OCI-LY7 (cell line): ENCODE measurements around the gene LCMT2. TPM values are rescaled to one million over a fixed set of nuclear protein-coding genes. Genes with fewer than 3 reads are reported as not detected.

Source experiments
- BruUV-seq: library from RNA; stranded (reverse); fragments of 400-500 nt; replicated peaks from 2 replicates; lab custom pipeline; 2021; lab: Mats Ljungman, UMichigan
- CTCF ChIA-PET: fragments of 300-600 bp; sonication (Branson Sonifier 250); formaldehyde crosslinking; loops from one replicate; lab custom pipeline; 2022; ENCODE audit warnings: antibody characterized with exemption; ENCODE audit not compliant: unreplicated experiment; lab: Charles Lee
- POLR2A ChIA-PET: fragments of 300-600 bp; sonication (Branson Sonifier 250); formaldehyde crosslinking; loops from one replicate; lab custom pipeline; 2022; ENCODE audit warnings: antibody characterized with exemption; lab: Charles Lee
- DNase-seq: peaks from one replicate; pipeline ENCODE4 v3.0.0-alpha.2; 2015; ENCODE audit warnings: low spot score
- H2AFZ ChIP-seq: fragments of 200-600 bp; sonication (generic), shearing (Covaris generic); 2 replicates; pipeline ENCODE4 v1.6.1; 2014; ENCODE audit warnings: mild to moderate bottlenecking, antibody characterized with exemption, low read length, moderate library complexity
- H3K27ac ChIP-seq: fragments of 200-600 bp; sonication (generic); 2 replicates; pipeline ENCODE4 v1.5.1; 2014; ENCODE audit warnings: mixed run types, low read depth, mild to moderate bottlenecking, moderate library complexity, low read length, inconsistent platforms; ENCODE audit not compliant: poor library complexity, severe bottlenecking
- H3K36me3 ChIP-seq: fragments of 200-600 bp; sonication (generic); 2 replicates; pipeline ENCODE4 v1.6.1; 2014; ENCODE audit warnings: mild to moderate bottlenecking, antibody characterized with exemption, low read length, moderate library complexity, mixed read lengths; ENCODE audit not compliant: insufficient read depth
- H3K4me1 ChIP-seq: fragments of 200-600 bp; sonication (generic); 2 replicates; pipeline ENCODE4 v1.5.1; 2014; ENCODE audit warnings: mild to moderate bottlenecking, low read length; ENCODE audit not compliant: insufficient read depth, poor library complexity, severe bottlenecking
- H3K4me2 ChIP-seq: fragments of 200-600 bp; sonication (generic); 2 replicates; pipeline ENCODE4 v1.6.1; 2014; ENCODE audit warnings: mild to moderate bottlenecking, low read length
- H3K4me3 ChIP-seq: fragments of 200-600 bp; sonication (generic); 2 replicates; pipeline ENCODE4 v1.5.1; 2014; ENCODE audit warnings: mild to moderate bottlenecking, low read depth, low read length; ENCODE audit not compliant: poor library complexity, severe bottlenecking
- H3K79me2 ChIP-seq: fragments of 200-600 bp; sonication (generic); 2 replicates; pipeline ENCODE4 v1.6.1; 2016; ENCODE audit warnings: low read depth, mild to moderate bottlenecking, low read length, moderate library complexity, mixed read lengths; ENCODE audit not compliant: insufficient read depth
- H3K9me2 ChIP-seq: fragments of 200-600 bp; sonication (generic); 2 replicates; pipeline ENCODE4 v1.6.1; 2016; ENCODE audit warnings: mild to moderate bottlenecking, low read length, mixed read lengths; ENCODE audit not compliant: insufficient read depth
- H3K9me3 ChIP-seq: fragments of 200-600 bp; sonication (generic); 2 replicates; pipeline ENCODE4 v1.6.1; 2014; ENCODE audit warnings: mild to moderate bottlenecking, mixed run types, low read length, mixed read lengths
- H4K20me1 ChIP-seq: fragments of 200-600 bp; sonication (generic); 2 replicates; pipeline ENCODE4 v1.6.1; 2014; ENCODE audit warnings: mild to moderate bottlenecking, antibody characterized with exemption, low read length, moderate library complexity, mixed read lengths; ENCODE audit not compliant: insufficient read depth
- EZH2phosphoT487 ChIP-seq: fragments of 200-600 bp; sonication (generic); IDR thresholded peaks from 2 replicates; pipeline ENCODE4 v1.6.1; 2018; ENCODE audit warnings: low read depth, borderline replicate concordance, mild to moderate bottlenecking, mixed run types, antibody characterized with exemption, low read length, moderate library complexity, mixed read lengths
- intact Hi-C: fragments of 100-400 bp; cut with micrococcal nuclease; formaldehyde crosslinking; loops from one replicate; pipeline ENCODE4 v1.10.0; 2022; ENCODE audit not compliant: unreplicated experiment
- total RNA-seq, 2 experiments: library from RNA; depleted of rRNA in 1 of 2; stranded (reverse); fragments of >200 nt in 1 of 2; shearing (Covaris generic) in 1 of 2; gene quantifications; 2 replicates each; pipeline ENCODE4 v1.2.3, GENCODE V29; 2014 to 2022
- TF ChIP-seq, protein P1 (sequence below): fragments of 200-600 bp; sonication (generic); conservative IDR thresholded peaks from 2 replicates; pipeline ENCODE4 v1.5.1; 2014; ENCODE audit warnings: mild to moderate bottlenecking, antibody characterized with exemption, low read length, moderate library complexity, mixed read lengths

Gene LCMT2
- total RNA-seq, 2 experiments from 2014 or later, result 10.5 to 22.1 TPM

DNA sequence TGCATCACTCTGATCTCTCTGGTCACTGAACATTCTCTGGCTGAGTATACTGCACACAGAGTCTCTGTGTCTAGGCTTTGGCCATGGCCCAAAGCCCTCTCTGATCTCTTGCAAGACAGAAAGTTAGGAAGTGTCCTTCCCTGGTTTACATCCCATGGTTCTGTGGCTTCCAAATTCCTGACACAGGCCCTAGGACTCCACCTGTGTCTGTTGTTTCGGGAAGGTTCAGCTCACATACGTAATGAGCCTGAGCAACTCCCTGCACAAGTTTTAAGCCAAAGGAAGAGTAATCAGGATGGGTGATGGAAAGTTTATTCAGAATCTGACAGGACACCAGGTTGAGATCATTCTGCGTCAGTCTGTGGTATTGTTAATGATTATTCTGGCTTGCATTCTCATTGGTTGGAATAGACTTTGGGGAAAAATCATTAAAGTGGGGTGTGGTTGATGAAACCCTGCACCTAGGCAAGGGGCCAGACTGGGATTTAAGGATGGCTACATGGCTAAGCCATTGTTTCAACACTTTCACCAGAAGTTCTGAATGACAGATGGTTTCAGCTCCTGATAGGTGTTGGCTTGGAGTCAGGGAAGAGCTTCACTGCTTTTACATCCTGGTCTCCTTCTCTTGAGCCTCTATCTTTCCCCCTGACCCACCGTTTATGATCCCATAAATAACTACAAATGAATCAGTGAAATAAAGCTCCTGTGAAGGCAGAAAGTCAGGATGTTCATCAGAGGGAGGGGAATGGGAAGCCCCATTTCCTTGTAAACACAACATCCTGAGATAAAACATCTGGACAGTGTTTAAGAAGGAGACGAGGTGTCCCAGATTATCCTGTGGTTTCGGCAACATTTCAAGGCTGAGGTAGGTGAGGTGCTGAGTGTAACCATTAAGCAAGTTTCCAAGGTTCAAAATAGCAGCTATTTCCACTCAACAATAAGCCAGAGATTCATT lies 14.1 kb downstream of the LCMT2 start:
- POLR2A ChIA-PET, result no interaction called here
- Histone ChIP-seq H2AFZ (no peak overlapping the region), H3K36me3 (no peaks in the 10 kb centered on the region), H3K27ac (no peak overlapping the region), H3K9me2 (no peaks in the 10 kb centered on the region), H4K20me1 (no peaks in the 10 kb centered on the region), H3K4me1 (no peaks in the 10 kb centered on the region), H3K79me2 (no peaks in the 10 kb centered on the region), H3K4me2 (no peak overlapping the region), H3K4me3 (no peak overlapping the region), H3K9me3 (no peaks in the 10 kb centered on the region)
- BruUV-seq, result no TSS peak
- no peak for DNase-seq
- TF ChIP-seq, protein P1, sequence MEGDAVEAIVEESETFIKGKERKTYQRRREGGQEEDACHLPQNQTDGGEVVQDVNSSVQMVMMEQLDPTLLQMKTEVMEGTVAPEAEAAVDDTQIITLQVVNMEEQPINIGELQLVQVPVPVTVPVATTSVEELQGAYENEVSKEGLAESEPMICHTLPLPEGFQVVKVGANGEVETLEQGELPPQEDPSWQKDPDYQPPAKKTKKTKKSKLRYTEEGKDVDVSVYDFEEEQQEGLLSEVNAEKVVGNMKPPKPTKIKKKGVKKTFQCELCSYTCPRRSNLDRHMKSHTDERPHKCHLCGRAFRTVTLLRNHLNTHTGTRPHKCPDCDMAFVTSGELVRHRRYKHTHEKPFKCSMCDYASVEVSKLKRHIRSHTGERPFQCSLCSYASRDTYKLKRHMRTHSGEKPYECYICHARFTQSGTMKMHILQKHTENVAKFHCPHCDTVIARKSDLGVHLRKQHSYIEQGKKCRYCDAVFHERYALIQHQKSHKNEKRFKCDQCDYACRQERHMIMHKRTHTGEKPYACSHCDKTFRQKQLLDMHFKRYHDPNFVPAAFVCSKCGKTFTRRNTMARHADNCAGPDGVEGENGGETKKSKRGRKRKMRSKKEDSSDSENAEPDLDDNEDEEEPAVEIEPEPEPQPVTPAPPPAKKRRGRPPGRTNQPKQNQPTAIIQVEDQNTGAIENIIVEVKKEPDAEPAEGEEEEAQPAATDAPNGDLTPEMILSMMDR, result no peak
- TF ChIP-seq EZH2phosphoT487, result no peak
- CTCF ChIA-PET, result no interaction called here
- intact Hi-C loops, result no loop called here

DNA sequence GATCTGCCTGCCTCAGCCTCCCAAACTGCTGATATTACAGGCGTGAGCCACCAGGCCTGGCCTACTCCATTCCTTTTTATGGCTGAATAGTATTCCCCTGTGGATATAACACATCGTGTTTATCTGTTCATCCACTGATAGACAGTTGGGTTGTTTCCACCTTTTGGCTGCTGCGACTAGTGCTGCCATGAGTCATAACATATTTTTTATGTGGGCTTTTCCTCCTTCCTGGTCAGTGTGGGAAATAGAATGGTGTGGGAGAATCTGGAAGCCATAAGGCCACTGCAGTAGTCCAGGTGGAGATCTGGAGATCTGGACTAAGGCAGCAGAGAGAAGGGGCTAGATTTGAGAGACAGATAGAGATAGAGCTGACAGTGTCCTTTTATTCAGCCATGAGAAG lies 16.2 kb downstream of the LCMT2 start:
- intact Hi-C loops, result no loop called here
- H3K27ac ChIP-seq, result no peak overlapping the region
- TF ChIP-seq, protein P1, result no peak
- no peak for TF ChIP-seq EZH2phosphoT487
- BruUV-seq, result no TSS peak
- no peaks in the 10 kb centered on the region for H3K79me2 ChIP-seq
- no peaks in the 10 kb centered on the region for H4K20me1 ChIP-seq
- no peaks in the 10 kb centered on the region for H3K9me2 ChIP-seq
- no peak overlapping the region for H2AFZ ChIP-seq
- DNase-seq, result no peak
- no peaks in the 10 kb centered on the region for H3K36me3 ChIP-seq
- no peaks in the 10 kb centered on the region for H3K4me1 ChIP-seq
- no peak overlapping the region for H3K4me3 ChIP-seq
- ChIA-PET CTCF (no interaction called here), POLR2A (interaction anchor here (0.8 kb wide), 1 partner anchor 18 kb away, joined by 3 read pairs; no protein-coding TSS in a partner anchor)
- no peaks in the 10 kb centered on the region for H3K9me3 ChIP-seq
- H3K4me2 ChIP-seq, result no peak overlapping the region

DNA sequence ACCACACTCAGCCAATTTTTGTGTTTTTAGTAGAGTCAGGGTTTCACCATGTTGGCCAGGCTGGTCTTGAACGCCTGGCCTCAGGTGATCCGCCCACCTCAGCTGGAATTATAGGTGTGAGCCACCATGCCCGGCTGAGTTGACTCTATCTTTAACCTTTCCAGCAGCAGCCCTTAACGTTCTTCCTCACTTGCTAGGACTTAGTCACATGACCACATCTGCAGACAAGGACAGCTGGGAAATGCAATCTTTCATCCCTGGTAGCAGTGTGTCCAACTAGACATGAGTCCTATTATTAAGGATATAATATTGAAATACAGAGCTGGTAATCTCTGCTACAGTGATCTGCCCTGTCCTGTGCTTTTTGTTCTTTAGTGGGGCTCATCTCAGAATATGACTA lies 18.0 kb downstream of the LCMT2 start:
- BruUV-seq, result no TSS peak
- intact Hi-C loops, result no loop called here
- no peak for DNase-seq
- no peaks in the 10 kb centered on the region for H3K9me2 ChIP-seq
- H2AFZ ChIP-seq, result no peak overlapping the region
- CTCF ChIA-PET, result no interaction called here
- no peaks in the 10 kb centered on the region for H3K9me3 ChIP-seq
- H4K20me1 ChIP-seq, result no peaks in the 10 kb centered on the region
- H3K4me1 ChIP-seq, result no peaks in the 10 kb centered on the region
- no peak overlapping the region for H3K4me2 ChIP-seq
- POLR2A ChIA-PET, result no interaction called here
- no peak for TF ChIP-seq EZH2phosphoT487
- TF ChIP-seq, protein P1, result no peak
- H3K27ac ChIP-seq, result no peak overlapping the region
- no peaks in the 10 kb centered on the region for H3K36me3 ChIP-seq
- no peaks in the 10 kb centered on the region for H3K79me2 ChIP-seq
- H3K4me3 ChIP-seq, result no peak overlapping the region
